Gastrocnemius medialis (tissue), 4 donors: ENCODE measurements around the gene SEMA5B.

Source experiments
- CTCF ChIP-seq, 5 experiments: fragments of 450-650 bp in 3 of 5; fragments of 200-600 bp in 2 of 5; sonication (generic) in 2 of 5; IDR thresholded peaks in 4 of 5; conservative IDR thresholded peaks in 1 of 5; 1 replicate in 4 of 5; 2 replicates in 1 of 5; pipeline ENCODE4 v1.5.1; 2016 to 2019; ENCODE audit warnings: antibody characterized with exemption in 5 of 5, mild to moderate bottlenecking in 3 of 5, moderate library complexity in 3 of 5
- POLR2A ChIP-seq, 2 donors: fragments of 450-650 bp; IDR thresholded peaks; one replicate each; pipeline ENCODE4 v1.6.1; 2017; ENCODE audit warnings: antibody characterized with exemption in 2 of 2, mild to moderate bottlenecking in 2 of 2, moderate library complexity in 2 of 2

- no peak for TF ChIP-seq POLR2A (IDR thresholded peaks at IDR 0.05)
- no peak for TF ChIP-seq CTCF (IDR thresholded peaks at IDR 0.05 in 4 of 5, conservative IDR thresholded peaks at IDR 0.05 in 1 of 5)
These were observed 34.3 kb upstream of the SEMA5B start for GRCh38 chr3:123061856-123062255.
